OCI-LY3 (cell line): ENCODE measurements around the gene MGARP.

ENCODE experiments used
- EZH2phosphoT487 ChIP-seq: fragments of 200-600 bp; shearing (Covaris generic); IDR thresholded peaks from 2 replicates; pipeline ENCODE4 v1.6.1; 2018; ENCODE audit warnings: antibody characterized with exemption, mixed run types, low read depth
- TF ChIP-seq, protein P1 (sequence below): fragments of 200-600, 300-600 bp; sonication (generic); IDR thresholded peaks from 2 replicates; pipeline ENCODE4 v1.5.1; 2014; ENCODE audit warnings: antibody characterized with exemption, low read length, low read depth

DNA sequence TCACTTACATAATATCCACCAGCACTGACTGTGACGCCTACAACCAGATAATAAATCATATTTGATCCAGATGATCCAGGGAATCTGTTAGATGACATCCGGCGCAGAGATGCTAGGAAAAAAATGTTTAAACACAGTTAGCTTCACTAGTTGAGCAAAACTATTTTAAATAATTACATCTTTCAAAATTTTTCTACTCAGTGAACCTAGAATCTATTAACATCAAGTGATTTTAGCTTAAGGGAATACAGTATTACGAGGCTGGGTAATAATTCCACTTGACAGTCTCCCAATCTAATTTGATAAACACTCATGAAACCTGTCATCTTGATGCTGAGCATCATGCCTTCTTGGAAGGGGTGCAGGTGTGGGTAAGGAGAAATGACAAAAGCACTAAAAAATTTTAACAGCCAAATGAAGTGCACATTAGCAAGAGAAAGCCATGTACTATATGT lies 4.7 kb downstream of the MGARP start:
- TF ChIP-seq, protein P1, sequence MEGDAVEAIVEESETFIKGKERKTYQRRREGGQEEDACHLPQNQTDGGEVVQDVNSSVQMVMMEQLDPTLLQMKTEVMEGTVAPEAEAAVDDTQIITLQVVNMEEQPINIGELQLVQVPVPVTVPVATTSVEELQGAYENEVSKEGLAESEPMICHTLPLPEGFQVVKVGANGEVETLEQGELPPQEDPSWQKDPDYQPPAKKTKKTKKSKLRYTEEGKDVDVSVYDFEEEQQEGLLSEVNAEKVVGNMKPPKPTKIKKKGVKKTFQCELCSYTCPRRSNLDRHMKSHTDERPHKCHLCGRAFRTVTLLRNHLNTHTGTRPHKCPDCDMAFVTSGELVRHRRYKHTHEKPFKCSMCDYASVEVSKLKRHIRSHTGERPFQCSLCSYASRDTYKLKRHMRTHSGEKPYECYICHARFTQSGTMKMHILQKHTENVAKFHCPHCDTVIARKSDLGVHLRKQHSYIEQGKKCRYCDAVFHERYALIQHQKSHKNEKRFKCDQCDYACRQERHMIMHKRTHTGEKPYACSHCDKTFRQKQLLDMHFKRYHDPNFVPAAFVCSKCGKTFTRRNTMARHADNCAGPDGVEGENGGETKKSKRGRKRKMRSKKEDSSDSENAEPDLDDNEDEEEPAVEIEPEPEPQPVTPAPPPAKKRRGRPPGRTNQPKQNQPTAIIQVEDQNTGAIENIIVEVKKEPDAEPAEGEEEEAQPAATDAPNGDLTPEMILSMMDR = no peak
- no peak for TF ChIP-seq EZH2phosphoT487
